NCI-H345 treated with DMSO at 0.1 percent for 48 hours (cell line): ENCODE data around the gene SPTLC2.
"Not testable (repeated sequence)": the region's sequence is repeated elsewhere in the genome, so short reads cannot be mapped to it uniquely, and the experiment has no call there.

Experiments
- DNase-seq: peaks from one replicate; lab custom pipeline; 2025; ENCODE audit not compliant: unreplicated experiment; lab: John Stamatoyannopoulos, UW

The SPTLC2 gene

DNA sequence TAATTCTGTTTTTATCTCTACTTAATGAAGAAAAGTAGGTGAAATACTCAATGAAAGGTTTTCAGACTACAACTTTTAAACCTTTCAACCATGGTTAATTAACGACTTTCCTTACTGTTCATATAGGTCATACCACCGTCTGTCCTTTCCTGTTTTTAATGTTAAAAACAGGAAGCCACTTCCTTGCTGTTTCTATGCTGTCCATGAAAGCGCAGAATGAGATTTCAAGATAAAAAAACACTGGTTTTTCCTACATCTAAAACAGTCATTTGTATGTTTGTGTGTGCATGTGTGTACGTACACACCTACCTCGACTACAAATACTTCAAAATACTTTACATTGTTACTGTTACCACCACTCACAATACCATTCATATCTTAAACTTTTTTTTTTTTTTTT is 27.3 kb downstream of the SPTLC2 start:
- no peak for DNase-seq

DNA sequence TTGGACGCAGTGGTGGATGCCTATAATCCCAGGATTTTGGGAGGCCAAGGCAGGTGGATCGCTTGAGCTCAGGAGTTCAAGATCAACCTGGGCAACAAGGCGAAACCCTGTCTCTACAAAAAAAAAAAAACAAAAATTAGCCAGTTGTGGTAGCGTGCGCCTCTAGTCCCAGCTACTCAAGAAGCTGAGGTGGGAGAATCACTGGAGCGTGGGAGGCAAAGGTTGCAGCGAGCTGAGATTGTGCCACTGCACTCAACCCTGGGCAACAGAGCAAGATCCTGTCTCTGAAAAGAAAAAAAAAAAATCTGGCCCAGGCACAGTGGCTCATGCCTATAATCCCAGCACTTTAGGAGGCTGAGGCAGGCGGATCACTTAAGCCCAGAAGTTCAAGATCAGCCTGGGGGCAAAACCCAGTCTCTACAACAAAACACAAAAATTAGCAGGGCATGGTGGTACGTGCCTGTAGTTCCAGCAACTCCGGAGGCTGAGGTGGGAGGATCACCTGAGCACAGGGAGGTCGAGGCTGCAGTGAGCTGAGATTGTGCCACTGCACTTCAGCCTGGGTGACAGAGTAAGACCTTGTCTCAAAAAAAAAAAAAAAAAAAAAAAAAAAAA is 27.9 kb downstream of the SPTLC2 start:
- DNase-seq: not testable (repeated sequence)

DNA sequence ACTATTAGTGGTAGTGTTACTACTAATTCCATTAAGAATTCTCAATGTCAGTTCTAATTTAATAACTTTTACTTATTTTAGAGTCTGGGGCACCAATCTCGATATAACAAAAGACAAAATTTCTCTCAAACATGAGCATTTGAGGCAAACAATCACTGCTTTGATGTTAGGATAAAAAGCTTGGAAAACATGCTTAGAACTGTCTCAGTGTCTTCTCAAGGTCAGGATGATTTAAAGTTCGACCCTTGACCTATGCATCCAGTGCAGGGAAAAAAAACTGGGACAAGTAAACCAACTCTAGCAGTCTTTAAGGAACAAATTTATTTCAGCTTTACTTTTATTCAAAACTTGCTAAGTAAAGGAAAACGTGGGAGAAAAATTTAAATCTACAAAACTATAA is 31.1 kb downstream of the SPTLC2 start:
- DNase-seq: no peak

- DNase-seq: no peak
Measured at GRCh38 chr14:77584809-77585208, 31.6 kb downstream of the SPTLC2 start.

DNA sequence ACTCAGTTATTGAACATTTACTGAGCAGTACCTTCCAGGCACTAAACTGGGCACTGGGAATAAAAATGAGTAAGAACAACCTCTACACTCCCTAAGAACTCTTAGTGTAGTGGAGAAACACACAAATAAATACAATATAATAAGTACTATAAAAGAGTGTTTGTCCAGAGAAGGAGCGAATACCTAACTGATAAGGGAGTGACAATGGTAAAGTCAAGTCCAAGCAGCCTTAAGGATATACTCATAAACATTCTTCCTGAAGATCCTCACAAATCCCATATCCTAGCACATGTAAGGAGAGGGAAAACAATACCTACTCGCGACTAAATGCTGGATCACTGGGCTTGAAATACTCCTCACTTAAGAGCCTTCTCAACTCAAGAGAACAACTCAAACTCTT is 32.8 kb downstream of the SPTLC2 start:
- no peak for DNase-seq

GRCh38 chr14:77582511-77582910 is 33.9 kb downstream of the SPTLC2 start:
- no peak for DNase-seq

GRCh38 chr14:77580964-77581505 is 35.4 kb downstream of the SPTLC2 start:
- DNase-seq: peak; percentile 39

DNA sequence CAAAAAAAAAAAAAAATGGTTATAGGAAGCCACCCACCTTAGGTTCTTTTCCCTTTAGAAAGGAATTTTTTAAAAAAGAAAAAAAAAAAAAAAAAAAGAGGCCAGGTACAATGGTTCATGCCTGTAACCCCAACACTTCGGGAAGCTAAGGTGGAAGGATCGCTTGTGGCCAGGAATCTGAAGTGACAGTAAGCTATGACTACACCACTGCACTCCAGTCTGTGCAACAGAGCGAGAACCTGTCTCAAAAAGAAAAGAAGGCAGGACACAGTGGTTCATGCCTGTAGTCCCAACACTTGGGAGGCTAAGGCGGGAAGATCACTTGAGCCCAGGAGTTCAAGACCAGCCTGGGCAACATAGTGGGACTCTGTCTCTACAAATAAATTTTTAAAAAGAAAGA is 36.0 kb downstream of the SPTLC2 start:
- DNase-seq: no peak

DNA sequence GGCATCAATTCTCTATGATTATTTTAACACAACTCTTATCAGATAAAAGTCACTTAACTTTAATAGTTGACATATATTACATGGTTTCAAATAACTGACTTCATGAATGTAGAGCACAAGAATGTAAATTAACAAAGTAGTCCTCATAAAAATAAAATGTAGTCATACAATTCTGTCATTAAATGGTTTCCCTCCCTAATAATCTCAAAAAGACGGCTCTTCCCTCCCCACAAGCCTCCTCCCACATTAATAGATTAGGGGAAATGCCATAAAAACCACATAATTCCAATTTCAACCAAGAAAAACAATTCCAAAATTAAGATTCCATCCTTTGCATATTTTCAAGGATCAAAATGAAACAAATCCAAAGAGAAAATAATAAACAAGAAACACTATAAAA is 36.7 kb downstream of the SPTLC2 start:
- no peak for DNase-seq

DNA sequence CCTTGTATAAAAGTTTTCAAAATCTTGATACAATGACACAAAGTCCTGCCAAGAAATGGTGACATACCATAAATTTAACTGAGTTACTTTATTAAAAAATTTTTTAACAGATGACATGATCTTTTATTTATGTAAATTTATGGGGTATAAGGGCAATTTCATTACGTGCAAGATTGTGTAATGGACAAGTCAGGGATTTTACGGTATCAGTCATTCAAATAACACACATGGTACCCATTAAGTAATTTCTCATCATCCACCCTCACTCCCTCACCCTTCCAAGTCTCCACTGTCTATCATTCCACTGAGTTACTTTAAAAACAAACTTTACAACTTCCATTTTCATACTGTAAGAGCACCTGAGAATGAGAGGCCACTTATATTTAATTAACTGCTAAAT is 37.4 kb downstream of the SPTLC2 start:
- no peak for DNase-seq

DNA sequence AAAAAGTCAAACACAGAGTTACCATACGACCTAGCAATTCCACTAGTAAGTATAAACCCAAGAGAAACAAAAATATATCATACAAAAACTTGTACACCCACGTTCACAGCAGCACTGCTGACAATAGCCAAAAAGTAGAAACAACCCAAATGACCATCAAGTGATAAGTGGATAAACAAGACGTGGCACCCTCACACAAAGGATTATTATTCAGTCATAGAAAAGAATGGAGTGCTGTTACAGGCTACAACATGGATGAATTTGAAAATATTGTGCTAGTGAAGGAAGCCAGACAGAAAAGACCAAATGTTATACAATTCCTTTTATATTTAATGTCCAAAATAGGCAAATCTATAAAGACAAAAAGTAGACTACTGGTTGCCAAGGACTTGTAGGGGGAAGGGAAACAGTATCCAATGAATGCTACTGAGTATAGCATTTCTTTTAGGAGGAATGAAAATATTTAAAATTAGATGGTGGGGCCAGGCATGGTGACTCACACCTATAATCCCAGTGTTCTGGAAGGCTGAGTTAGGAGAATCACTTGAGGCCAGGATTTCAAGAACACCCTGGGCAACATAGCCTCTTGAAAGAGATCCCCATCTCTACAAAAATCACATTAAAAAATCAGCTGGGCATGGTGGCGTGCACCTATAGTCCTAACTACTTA is 41.9 kb downstream of the SPTLC2 start:
- no peak for DNase-seq

DNA sequence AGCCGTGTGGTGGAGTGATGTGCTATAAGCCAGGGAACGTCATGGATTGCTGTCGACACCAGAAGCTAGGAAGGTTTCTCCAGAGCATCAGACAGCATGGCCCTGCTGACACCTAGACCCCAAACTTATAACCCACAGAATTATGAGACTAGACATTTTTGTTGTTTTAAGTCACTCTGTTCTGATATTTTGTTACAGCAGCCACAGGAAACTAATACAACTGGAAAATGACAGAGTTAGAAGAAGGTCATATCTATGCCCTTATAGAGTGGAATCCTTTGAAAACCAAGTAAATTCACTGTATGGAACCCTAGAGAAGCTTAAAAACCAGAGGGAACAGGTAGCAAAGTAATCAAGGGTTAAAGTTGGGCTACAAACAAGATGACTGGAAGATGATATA is 42.5 kb downstream of the SPTLC2 start:
- DNase-seq: no peak

DNA sequence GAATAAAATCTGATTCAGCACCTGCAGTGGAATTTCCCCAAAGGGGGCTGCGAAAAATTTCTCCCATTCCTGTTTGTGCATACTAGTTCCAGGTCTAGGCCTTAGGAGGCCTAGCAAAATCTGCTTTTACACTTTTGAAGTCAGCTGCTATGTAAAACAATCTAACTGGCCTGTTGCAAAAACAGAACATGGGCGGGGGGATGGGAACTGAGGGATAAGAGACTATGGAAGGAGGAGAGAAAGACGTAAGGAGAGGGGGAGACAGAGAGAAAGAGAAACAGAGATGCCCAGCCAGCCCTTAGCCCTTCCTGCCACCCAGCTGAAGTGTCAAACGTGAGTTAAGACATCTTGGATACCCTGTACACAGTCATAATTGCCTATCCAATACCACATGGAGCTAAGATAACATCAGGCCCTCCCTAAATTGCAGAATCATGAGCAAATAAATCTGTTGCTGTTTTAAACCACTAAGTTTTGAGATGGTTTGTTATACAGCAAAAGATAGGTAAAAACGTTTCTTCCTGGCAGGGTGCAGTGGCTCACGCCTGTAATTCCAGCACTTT is 45.6 kb downstream of the SPTLC2 start:
- no peak for DNase-seq

DNA sequence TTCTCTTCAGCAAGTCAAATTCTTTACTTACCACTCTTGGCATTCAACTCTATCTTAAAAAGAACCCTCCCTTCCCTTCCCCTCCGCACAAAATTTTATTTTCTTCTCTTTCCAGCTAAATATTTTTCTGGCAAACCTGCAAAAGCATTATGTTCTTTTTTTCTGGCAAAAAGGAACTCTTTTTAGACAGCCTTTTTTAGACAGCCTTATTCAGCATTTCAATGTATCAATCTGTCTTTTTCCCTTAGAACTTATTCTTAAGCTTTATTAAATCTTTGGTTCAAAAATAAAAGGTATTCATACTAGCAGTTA is 50.5 kb downstream of the SPTLC2 start:
- no peak for DNase-seq

DNA sequence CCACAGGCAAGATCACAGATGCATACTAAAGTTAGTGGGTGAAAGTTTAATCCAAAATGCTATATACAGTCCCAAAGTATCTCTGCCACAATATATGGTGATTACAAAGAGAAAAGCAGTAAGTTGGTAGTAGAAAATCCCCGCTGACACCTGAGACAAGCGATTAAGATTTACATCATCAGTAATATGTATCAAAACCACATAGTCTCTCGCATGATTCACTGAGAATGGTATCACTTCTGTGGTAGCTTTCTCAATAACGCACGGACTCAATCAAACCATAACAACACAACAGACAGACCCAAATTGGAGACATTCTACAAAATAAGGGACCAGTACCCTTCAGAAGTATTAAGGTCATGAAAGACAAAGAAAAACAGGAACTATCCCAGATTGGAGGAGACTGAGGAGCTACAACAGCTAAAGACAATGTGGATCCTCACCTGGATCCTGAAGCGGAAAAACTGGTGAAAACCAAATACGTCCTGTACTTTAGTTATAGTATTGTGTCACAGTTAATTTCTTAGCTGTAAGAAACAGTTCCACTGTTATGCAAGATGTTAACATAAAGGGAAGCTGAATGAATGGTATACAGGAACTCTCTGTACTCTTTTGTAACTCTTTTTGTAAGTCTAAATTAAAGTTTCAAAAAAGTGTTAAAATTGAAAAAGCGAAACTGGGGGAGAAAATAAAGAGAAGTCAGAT is 51.0 kb downstream of the SPTLC2 start:
- no peak for DNase-seq

- DNase-seq: no peak
Measured at GRCh38 chr14:77562681-77563080, 53.8 kb downstream of the SPTLC2 start.

- DNase-seq: no peak
Measured at GRCh38 chr14:77561881-77562280, 54.6 kb downstream of the SPTLC2 start.

DNA sequence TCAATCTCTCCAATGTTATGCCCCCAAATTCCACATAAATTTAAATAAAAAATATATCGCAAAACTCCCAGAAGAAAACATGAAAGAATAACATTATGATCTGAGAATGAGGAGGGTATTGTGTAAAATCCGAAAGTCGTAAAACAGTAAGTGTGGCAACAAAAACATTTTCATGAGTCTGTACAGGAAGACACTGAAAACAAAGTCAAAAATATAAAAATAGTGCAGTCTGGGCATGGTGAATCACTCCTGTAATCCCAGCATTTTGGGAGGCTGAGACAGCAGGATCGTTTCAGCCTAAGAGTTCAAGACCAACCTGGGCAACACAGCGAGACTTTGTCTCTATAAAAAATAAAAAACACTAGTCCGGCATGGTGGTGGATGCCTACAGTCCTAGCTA is 57.1 kb downstream of the SPTLC2 start:
- no peak for DNase-seq

- no peak for DNase-seq
Measured at GRCh38 chr14:77557391-77557790, 59.0 kb downstream of the SPTLC2 start.

DNA sequence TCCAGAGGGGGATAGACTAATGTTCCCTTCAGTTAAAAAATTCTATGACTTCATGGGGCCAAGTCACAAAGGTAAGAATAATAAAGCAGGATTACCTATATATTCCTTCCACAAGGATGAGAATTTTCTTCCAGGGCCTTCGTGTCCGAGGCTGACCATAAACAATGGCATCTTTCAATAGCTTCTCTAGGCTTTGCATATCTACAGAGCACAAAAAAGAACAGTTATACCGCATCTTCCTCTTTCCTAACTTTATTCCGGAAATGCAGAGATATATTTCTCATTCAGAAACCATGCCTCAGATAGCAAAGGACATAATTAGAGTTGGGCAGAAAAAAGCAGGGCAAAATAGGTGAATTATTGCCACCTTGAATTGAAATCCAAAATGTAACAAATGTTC is 59.5 kb downstream of the SPTLC2 start:
- no peak for DNase-seq

DNA sequence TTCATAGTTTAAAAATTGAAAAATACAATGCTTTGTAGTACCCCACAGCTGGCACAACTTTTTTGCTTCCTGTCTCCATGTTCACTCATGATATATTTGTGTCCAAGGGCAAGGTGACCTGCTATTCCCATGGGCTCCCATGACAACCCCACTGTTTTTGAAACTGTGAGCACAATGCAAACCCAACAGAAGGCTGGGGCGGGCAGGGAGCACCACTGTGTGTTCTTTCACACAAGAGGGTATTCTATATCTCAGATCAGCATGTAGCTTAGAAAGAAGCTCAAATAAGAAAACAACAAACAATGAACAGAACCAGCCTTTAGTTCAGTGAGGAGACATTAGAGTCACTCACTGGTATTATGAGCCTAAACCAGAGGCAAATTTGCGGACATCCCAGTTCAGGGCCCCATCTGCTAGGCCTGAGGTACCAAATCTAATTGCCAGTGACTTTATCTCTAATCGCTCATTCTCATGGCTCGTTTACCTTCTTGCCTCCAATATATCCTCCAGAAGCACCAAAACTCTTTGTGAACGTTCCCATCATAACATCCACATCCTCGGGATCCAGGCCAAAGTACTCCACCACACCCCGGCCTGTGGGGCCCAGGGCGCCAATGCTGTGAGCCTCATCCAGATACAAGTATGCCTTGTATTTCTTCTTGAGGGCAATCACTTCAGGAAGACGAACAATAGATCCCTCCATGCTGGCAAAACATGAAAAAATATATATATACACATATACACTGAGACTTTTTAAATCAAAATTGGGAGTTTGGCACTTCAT is 61.4 kb downstream of the SPTLC2 start:
- DNase-seq: no peak
